ENCODE measurements around the gene BACE2.
A peak's percentile ranks its signal among the peaks of the same experiment; 100 is the strongest.
"Not testable (repeated sequence)": the region's sequence is repeated elsewhere in the genome, so short reads cannot be mapped to it uniquely, and the experiment has no call there.

BACE2 gene

GRCh38 chr21:41283211-41283818 is 115.4 kb downstream of the BACE2 start:
- peak; percentile 15 to 41 for DNase-seq

- no peak for DNase-seq
Measured at GRCh38 chr21:41289431-41289830, 121.5 kb downstream of the BACE2 start.

DNA sequence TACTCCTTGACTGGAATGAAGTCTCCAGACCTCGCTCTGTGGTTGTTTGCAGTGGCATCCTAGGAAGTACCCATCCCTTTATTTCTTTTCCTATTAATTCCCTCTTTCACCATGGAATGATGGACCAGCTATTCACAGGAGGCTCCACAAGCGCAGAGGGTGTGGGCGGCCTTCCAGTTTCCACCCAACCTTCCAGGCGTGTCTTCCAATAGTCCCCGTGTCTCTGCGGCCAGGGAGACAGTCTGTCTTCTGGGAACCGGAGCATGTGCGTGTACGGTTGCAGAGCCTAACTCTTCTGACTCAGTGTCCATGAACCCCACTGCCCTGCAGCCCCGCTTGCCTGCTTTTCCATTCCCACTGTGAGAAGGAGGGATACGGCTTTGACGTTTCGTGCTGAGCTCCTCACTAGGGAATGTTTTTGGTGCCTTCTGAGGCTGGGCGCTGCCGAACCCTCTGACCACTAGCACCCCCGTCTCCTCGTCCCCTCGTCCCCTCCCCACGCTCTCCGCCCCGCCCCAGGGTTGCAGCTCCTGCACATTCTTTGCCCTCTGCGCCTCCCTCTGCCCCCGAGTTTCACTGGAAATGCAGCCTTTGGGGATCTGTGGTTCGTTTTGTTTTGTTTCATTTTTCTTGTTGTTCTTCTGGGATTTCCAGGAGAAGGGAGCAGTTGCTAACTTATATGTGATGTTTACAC is 122.3 kb downstream of the BACE2 start:
- DNase-seq = no peak

DNA sequence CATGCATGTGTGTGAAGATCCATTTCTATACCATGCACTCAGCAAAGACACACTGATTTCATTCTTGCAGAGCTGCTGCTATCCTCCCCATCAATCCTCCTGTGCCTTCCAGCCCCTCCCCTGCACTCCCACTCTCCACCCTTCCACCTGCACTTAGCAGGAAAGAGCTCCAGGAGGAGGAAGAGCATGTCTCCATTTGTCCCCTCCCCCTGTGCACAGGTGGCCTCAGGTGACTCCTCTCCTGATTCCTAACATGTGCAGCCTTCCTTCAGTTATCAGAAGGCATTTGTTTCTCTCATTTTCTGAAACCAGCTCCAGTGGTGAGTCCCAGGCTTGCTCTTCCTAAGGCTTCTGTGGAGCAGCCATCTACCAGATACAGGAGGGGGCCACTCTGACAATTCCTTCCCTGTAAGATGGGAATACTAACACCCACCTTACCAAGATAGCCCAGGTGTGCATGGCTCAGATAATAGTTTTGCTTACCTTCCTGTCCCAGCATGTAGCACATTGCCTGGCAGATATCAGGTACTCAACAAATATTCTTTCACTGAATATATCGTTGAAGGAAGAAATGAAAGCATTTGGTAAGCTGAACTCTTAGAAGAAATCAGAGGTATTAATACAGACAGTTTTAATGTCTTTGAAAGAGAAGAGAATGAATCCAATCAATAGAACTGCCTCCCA is 126.7 kb downstream of the BACE2 start:
- DNase-seq = no peak

- DNase-seq = no peak
Measured at GRCh38 chr21:41295721-41296254, 127.8 kb downstream of the BACE2 start.

DNA sequence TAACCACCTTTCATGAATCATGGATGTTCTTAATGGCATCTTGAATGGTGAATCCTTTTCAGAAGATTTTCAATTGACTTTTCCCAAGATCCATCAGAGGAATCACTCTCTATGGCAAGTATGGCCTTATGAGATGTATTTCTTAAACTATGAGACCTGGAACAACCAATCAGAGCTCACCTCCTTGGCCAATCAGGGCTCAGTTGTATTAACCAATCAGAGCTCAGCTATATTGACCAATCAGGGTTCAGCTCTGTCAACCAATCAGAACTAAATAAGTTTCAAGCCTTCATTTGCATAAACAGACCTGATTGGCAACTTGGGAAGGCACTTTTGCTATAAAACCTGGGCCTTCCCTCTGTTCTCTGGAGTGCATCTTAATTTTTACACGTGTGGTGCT is 135.0 kb downstream of the BACE2 start:
- no peak for DNase-seq

GRCh38 chr21:41304068-41304720 is 136.2 kb downstream of the BACE2 start:
- no peak for DNase-seq

GRCh38 chr21:41307219-41307618 is 139.3 kb downstream of the BACE2 start:
- DNase-seq = no peak

DNA sequence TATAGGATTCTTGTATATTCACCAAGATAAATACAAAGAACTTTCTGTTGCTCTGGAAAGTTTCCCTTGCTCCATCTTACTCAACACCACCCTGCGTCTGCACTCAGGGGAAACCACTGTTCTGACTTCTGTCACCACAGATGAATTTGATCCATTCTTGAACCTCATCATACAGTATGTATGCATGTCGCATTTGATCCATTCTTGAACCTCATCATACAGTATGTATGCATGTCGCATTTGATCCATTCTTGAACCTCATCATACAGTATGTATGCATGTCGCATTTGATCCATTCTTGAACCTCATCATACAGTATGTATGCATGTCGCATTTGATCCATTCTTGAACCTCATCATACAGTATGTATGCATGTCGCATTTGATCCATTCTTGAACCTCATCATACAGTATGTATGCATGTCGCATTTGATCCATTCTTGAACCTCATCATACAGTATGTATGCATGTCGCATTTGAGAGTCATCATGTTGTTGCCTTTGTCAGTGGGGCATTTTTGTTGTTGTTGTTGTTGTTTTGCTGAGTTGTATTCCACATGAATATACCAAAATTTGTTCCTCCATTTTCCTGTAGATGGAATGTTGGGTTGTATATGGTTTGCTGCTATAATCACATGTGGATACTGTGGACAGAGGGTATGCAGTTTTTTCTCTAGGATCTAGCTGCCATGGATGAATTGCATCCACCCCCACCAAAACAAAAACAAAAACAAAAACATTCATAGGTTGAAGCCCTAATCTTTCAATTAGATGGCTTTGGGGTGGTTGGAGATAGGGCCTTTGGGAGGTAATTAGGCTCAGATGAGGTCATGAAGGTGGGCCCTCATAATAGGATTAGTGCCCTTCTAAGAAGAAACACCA is 145.6 kb downstream of the BACE2 start:
- not testable (repeated sequence) for DNase-seq

- DNase-seq = no peak
Measured at GRCh38 chr21:41315726-41316125, 147.8 kb downstream of the BACE2 start.

GRCh38 chr21:41316200-41317062 is 148.5 kb downstream of the BACE2 start, which contains the start of gene FAM3B:
TSS of gene FAM3B (plus strand) at chr21:41316801. CDS start at chr21:41316880, 79 bp downstream.
- no peak for DNase-seq

GRCh38 chr21:41317063-41317392 is 149.1 kb downstream of the BACE2 start:
- DNase-seq = no peak

- DNase-seq = no peak
Measured at GRCh38 chr21:41317458-41317857, 149.5 kb downstream of the BACE2 start.

DNA sequence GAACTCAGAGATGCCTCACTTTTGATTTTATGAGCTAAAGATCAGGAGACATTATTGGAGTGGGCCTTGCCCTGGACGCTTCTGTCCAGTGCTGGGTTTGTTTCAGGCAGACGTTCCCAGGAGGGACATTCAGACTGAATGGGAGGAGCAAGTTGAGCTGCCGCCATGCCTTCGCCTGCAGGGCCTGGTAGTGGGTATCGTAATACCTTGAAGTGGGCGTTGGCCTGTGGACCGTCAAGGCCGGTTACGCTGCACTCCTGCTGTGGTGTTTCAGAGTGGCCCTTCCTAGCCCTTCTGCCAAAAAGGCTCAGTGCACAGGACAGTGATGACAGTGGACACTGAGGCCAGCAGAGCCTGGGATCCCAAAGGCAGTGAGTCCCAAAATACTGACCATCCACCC is 150.3 kb downstream of the BACE2 start:
- no peak for DNase-seq

DNA sequence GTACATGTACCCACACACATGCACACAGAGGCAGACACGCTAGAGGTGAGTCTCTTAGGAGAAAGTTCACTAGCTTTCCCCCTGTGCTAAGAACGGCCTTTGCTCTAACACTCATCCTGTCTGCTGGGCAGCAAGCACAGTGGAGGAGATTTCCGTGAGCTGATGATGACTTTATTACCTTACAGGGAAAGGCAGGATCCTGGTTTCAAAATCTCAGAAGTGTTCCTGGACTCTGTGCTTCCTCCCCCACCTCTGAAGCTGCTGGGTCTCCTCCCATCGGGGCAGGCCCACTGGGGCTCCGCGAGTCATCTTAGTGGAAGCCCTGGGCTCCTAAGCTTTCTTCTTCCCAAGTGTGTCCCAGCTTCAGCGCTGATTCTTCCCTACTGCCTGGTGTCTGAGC is 151.3 kb downstream of the BACE2 start:
- no peak for DNase-seq

DNA sequence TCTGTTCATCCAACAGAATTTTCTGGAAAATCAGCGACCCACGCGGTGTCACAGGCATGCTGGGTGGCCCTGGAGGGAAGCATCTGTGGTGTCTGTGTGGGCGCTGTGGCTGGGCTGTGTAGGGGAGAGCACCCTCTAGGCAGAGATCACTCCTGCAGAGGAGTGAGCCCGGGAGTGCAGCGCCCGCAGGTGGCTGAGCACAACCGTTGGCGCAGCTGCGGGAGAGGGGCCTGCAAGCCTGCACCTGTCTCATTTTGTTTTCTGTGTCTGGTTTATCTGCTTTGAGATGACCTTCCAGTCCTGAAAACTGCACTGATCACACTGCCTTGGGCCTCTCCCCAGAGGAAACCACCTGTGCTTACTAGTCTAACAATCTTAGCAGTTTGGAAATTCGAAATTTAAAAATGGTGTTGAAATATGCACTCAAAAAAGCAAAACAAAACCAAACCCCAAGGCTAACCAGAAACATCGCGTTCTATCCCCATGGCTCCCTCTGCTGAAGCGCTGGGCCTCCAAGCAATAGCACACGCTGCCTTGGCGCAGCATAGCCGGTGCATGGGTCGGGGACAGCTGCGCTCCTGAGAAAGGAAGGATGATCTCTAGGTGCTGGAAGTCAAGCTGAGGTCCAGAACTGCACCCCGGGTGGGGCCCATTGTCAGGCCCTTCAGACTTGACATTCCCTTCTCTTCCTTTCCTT is 153.4 kb downstream of the BACE2 start:
- peak in 1 of 2 donors; percentile 17 for DNase-seq

DNA sequence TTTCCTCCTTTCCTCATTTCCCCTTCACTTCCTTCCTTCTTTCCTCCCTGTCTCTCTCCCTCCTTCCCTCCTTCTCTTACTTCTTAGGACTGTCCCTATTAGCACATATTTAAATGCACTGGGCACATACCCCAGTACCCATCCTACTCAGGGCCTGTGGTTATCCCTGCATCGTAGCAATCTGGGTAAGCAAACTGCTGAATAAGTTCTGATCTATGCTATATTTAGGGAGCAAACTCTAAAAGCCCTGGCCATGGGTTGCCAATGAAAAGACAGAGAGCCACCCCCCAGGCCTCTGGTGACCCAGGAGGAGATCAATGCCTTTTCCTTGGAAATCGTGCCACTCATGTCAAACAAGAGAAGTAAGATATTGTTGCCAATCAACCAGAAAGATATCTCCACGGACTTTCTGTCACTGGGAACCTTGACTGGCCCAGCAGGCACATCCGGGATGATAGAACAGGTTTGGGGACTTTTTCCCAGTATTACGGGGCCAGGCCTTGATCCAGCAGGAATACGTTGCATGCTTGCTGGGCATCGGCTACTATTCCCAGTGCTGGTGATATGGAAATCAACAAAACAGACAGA is 154.0 kb downstream of the BACE2 start:
- DNase-seq = no peak

- DNase-seq = no peak
Measured at GRCh38 chr21:41322496-41323382, 154.8 kb downstream of the BACE2 start.

Measured in stimulated activated CD4-positive, alpha-beta T cell treated with anti-CD3 and anti-CD28 coated beads, Interleukin-2, amount 100 ng/mL, for 24 hours (primary cell).